Measurements from ENCODE around the gene CCN6.

GRCh38 chr6:112017169-112017568 is 36.7 kb upstream of the CCN6 start:
- TF ChIP-seq CTCF (IDR thresholded peaks at IDR 0.05) (no peak), POLR2A (IDR thresholded peaks at IDR 0.05) (no peak)
